ENCODE measurements around the gene TBC1D14. TPM values are rescaled to one million over a fixed set of nuclear protein-coding genes. Genes with fewer than 3 reads are reported as not detected.
A peak's percentile ranks its signal among the peaks of the same experiment; 100 is the strongest.

Gene TBC1D14
- total RNA-seq, 1 experiment from 2014 or later: 16.7 TPM

DNA sequence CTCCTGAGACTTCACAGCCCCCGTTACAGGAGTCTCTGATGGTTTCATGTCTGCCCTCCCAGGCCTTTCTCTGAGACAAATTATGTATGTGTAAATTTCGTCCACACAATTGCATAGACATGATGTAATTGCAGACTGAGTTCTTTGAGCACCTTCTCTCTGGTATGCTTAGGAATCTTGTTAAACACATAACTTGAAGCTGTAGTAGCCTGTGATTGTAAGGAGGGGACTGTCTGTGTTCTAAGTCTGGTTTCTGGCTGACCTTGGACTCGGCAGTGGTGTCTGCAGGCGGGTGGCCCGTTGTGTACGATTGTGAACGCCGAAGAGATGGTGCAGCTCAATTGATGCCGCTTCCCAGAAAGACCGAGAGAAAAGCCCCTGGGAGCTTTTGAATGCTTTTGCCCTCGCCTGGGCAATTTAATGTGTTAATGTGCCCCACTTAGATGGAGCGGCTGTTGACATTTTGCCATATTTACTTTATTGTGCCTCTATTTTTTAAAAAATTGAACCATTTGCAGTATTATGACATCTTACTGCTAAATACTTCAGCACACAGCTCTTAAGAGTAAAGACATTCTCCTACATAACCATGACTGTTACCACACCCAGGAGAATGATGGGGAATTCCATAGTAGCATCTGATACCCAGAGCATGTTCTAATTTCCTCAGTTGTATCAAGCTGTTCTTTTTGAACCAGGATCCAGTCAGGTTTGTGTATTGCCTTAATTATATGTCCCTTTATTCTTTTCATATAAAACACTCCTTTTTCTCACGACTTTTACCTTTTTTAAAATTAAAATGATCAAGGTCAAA lies 75.2 kb downstream of the TBC1D14 start:
- Histone ChIP-seq H3K27ac (no peak overlapping the region), H3K9me3 (replicated peaks) (no peaks in the 10 kb centered on the region), H3K4me3 (no peak overlapping the region), H3K4me1 (replicated peaks) (peaks cover 10% of the 10 kb centered on the region; the same call in 1 of the 2 replicates), H3K36me3 (no peaks in the 10 kb centered on the region), H3K27me3 (replicated peaks) (no peaks in the 10 kb centered on the region)
- no peak for DNase-seq (ENCODE audit: low read depth in 1 of 2, low spot score in 2 of 2)

DNA sequence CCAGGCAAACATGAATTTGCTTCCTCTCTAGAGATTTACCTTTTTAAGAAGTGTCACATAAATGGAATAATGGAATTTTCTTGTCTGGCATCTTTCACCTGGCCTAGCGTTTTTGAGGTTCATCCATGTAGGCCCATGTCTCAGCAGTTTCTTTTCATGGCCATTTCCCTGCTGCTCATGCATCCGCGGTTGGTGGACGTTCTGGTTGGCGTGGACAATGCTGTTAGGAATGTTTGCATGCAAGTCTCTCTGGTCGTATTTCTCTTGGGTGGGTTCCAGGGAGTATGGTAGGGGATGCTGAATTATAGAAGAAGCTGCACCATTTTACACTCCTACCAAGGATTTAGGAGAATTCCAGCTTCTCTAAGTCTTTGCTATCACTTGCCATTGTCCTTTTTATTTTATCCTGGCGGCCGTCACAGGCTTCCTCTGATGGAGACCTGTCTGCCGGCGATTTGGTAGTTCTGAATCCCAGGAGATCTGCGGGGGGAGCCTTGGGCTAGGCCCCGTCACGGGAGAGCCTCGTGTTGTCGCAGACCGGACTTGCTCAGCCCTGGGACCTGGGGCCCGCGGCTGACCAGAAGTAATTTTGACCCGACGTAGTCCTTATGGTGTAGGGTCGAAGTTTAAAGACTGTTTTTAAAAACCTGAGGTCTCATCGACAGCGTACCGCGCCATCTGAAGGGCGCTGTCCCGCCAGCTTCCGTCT lies 76.6 kb downstream of the TBC1D14 start:
- peak overlapping the region; percentile 66 for H3K4me3 ChIP-seq
- peak; percentile 49 to 57 for DNase-seq (ENCODE audit: low read depth in 1 of 2, low spot score in 2 of 2)
- H3K9me3 ChIP-seq (replicated peaks): no peaks in the 10 kb centered on the region
- no peaks in the 10 kb centered on the region for H3K27me3 ChIP-seq (replicated peaks)
- peak overlapping the region; percentile 65 for H3K27ac ChIP-seq
- no peaks in the 10 kb centered on the region for H3K36me3 ChIP-seq
- H3K4me1 ChIP-seq (replicated peaks): peaks cover 10% of the 10 kb centered on the region; the same call in 1 of the 2 replicates

DNA sequence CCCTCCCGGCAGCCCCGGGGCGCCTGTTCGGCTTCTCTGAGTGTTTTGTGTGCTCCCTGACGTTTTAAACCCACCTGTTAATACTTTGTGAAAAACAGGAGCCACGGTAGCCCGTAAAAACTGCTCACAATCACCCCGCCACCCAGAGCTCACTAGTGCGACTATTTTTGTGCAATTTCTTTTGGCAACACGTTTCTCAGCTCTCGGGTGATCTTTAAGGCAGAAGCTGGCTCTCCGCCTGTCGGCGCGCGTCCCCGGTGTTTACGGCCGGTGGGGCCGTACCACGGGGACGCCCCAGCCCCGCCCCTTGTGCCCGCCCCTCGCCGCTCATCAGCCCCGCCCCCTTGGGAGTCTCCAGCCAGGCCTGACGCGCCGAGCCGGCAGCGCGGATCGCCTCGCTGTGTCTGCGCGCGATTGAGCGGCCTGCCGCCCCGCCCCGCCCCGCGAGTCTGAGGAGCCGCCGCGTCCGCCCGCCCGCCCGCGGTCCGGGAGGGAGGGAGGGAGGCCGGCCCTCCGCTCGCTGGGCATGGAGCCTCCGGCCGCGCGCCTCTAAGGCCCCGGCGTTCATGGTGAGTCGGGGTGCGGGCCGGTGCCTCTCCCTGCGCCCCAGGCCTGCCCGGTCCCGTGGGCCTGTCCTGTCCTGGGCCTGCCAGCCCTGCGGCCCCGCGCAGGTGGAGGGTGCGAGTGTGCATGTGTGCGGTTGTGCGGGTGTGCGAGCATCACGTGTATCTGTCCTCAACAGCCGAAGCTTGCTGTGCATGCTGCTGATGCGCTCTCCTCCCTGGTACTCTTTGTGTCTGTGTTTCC lies 77.4 kb downstream of the TBC1D14 start:
- no peaks in the 10 kb centered on the region for H3K36me3 ChIP-seq
- peaks cover 17% of the 10 kb centered on the region; the same call in 1 of the 2 replicates for H3K4me1 ChIP-seq (replicated peaks)
- H3K4me3 ChIP-seq: peak overlapping the region; percentile 66
- H3K27ac ChIP-seq: peak overlapping the region; percentile 65
- H3K9me3 ChIP-seq (replicated peaks): no peaks in the 10 kb centered on the region
- peak; percentile 69 to 82 for DNase-seq (ENCODE audit: low read depth in 1 of 2, low spot score in 2 of 2)
- no peaks in the 10 kb centered on the region for H3K27me3 ChIP-seq (replicated peaks)

DNA sequence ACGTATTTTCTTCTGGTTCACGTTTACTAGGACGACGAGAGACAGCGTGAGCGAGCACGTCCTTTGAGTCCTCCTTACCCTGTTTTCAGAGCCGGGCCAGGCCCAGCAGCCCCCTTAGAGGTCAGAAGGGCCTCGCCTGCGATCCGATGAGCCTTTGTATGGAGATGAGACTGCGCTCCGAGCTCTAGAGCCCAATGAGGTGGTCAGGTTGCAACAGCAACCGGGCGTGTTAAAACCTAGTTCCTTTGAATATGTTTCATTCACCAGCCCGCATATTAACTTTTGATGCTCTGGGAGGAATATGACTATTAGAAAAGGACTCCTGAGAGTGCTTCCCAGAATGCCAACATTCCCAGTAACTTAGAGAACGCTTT lies 77.9 kb downstream of the TBC1D14 start:
- Histone ChIP-seq H3K36me3 (no peaks in the 10 kb centered on the region), H3K4me1 (replicated peaks) (peaks cover 17% of the 10 kb centered on the region; the same call in 1 of the 2 replicates), H3K9me3 (replicated peaks) (no peaks in the 10 kb centered on the region), H3K4me3 (peak overlapping the region; percentile 66), H3K27ac (no peak overlapping the region), H3K27me3 (replicated peaks) (no peaks in the 10 kb centered on the region)
- no peak for DNase-seq (ENCODE audit: low read depth in 1 of 2, low spot score in 2 of 2)

DNA sequence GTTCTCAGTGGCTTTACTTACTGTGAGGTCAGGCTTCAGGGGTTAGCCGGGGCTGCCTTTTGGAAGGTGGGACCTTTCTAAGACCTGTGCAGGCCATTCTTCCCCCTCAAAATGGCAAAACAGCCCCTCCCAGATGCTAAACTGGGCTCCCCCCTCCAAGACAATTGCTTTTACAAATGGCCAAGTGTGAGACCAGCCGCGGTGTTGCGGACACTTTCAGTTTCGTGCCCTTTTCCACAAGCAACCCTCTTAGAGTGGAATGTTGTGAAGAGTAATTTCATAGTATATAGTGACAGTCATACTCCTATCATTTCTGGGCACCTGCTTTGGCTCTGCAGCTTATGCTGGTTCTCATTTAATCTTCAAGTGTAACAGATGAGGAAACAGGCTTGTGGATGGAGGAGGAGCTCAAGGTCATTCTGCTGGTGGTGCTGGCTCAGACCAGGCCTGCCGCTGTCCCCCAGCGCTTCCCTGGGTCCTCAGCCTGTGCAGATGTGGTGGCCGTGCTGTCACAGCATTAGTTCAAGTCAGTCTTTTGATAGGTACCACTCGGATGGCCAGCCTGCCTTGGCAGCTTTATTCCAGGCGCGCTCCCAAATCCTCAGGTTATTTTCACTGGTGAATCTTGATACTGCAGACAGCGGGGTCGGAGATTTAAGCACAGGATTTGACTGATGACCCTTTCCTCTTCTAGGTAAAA lies 78.5 kb downstream of the TBC1D14 start:
- Histone ChIP-seq H3K27ac (no peak overlapping the region), H3K9me3 (replicated peaks) (no peaks in the 10 kb centered on the region), H3K4me1 (replicated peaks) (peaks cover 17% of the 10 kb centered on the region; the same call in 1 of the 2 replicates), H3K36me3 (no peaks in the 10 kb centered on the region), H3K27me3 (replicated peaks) (no peaks in the 10 kb centered on the region), H3K4me3 (peak overlapping the region; percentile 66)
- no peak for DNase-seq (ENCODE audit: low read depth in 1 of 2, low spot score in 2 of 2)

DNA sequence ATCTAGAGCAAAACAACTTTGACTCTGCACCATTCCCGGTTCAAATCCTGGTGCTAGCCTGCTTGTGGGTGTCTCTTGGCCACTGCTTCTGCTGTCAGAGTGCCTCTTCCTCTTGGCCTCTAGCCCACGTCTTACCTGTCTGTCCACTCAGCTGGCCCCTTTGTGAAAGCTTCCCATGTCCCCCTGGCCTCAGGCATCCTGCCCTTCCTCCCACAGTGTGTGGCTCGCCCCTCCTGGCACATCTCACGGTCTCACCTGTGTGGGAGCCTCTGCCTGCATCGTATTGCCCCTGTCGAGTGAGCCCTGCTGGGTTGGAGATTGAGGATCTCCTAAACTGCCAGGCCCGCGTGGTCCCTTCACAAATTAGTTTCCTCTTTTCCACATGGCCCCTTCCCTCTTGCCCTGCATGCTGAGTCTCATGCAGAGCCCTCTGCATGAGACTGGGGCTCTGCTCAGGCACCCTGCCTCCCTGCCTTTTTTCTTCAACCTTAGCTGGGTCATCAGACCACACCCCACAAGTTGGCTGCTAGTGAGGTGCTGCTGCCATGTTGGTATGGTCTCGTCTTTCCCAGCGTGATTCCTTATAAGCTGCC lies 79.8 kb downstream of the TBC1D14 start:
- Histone ChIP-seq H3K9me3 (replicated peaks) (no peaks in the 10 kb centered on the region), H3K4me1 (replicated peaks) (peaks cover 17% of the 10 kb centered on the region; the same call in 1 of the 2 replicates)

DNA sequence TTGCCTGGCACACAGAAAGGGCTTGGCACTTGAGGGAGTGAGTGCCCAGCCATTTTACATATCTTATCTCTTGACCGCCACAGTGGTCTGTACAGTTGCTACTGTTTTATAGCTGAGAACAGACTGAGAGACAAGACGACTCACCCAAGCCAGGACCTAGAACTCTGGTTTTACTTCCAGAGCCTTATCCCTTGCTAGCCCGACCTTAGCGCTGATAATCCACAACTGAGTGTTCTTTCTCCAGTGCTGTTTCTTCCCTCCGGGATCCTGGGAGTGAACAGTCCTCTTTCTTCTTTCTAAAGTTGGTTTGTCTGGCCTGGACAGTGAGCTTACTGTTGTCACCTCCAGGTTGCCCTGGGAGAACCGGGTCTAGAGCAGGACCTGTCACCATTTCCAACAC lies 81.0 kb downstream of the TBC1D14 start:
- Histone ChIP-seq H3K36me3 (no peaks in the 10 kb centered on the region), H3K4me3 (no peak overlapping the region), H3K9me3 (replicated peaks) (no peaks in the 10 kb centered on the region), H3K27me3 (replicated peaks) (no peaks in the 10 kb centered on the region), H3K4me1 (replicated peaks) (peaks cover 17% of the 10 kb centered on the region; the same call in 1 of the 2 replicates), H3K27ac (no peak overlapping the region)
- no peak for DNase-seq (ENCODE audit: low read depth in 1 of 2, low spot score in 2 of 2)

More for the DNA sequence above, 79.8 kb downstream of the TBC1D14 start:
- Histone ChIP-seq H3K27ac (no peak overlapping the region), H3K27me3 (replicated peaks) (no peaks in the 10 kb centered on the region), H3K36me3 (no peaks in the 10 kb centered on the region), H3K4me3 (no peak overlapping the region)
- DNase-seq (ENCODE audit: low read depth in 1 of 2, low spot score in 2 of 2): no peak

DNA sequence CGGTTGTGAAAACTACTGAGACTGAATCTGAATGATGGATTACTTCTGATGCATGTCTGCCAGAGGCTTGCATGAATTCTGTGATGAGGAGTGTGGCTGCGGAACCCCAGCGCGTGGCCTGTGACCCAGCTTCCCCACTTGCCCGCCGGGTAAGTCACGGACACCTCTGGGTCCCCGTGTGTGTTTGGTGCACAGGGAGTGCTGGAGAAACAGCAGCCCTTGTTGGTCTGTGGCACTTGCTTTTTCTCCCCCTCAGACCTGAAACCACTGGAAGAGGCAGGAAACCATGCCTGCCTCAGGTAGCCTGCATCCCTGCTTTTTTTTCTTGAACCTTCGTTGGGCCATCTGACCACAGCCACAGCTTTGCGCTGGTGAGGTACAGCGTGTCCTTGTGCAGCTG lies 81.6 kb downstream of the TBC1D14 start:
- Histone ChIP-seq H3K36me3 (no peaks in the 10 kb centered on the region), H3K4me3 (no peak overlapping the region), H3K27me3 (replicated peaks) (no peaks in the 10 kb centered on the region), H3K9me3 (replicated peaks) (no peaks in the 10 kb centered on the region), H3K4me1 (replicated peaks) (peaks cover 11% of the 10 kb centered on the region; the same call in 1 of the 2 replicates), H3K27ac (no peak overlapping the region)
- no peak for DNase-seq (ENCODE audit: low read depth in 1 of 2, low spot score in 2 of 2)

DNA sequence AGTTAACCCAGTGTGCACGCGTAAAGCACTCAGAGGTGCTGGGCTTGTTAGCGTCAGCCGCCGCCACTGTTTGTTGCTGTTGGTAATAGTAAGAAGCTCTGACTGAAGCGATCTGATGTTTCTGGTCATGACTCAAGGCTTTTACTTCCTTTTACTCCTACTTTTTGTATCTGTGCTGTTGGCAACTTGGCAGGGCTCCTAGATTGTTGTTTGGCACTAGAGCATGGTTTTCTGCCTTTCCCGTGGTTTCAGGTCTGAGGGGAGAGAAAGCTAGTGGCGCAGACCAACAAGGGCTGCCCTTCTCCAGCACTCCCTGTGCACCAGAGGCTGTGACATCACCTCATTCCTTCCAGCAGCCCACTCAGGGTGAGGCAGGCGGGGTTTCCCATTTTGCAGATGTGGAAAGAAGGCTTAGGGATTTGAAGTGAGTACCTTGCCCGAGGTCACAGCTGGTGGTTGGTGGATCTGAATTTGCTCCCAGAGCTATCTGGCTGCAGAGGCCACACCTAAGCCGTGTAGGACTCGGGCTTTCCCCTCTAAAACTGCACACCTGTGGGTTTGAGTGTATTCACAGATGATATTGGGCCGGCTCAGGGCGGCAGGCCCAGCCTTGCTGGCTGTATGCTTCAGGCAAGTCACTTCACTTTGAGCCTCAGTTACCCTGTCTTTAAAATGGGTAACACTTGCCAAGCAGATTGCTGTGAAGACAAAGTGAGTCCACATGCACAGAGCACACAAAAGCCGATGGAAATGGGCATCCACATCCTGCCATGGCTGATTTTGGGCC lies 82.3 kb downstream of the TBC1D14 start:
- no peaks in the 10 kb centered on the region for H3K36me3 ChIP-seq
- no peaks in the 10 kb centered on the region for H3K27me3 ChIP-seq (replicated peaks)
- H3K4me3 ChIP-seq: no peak overlapping the region
- DNase-seq (ENCODE audit: low read depth in 1 of 2, low spot score in 2 of 2): peak in 1 of 2 experiments; percentile 33
- H3K9me3 ChIP-seq (replicated peaks): no peaks in the 10 kb centered on the region
- H3K4me1 ChIP-seq (replicated peaks): peaks cover 7% of the 10 kb centered on the region; the same call in 1 of the 2 replicates
- no peak overlapping the region for H3K27ac ChIP-seq

DNA sequence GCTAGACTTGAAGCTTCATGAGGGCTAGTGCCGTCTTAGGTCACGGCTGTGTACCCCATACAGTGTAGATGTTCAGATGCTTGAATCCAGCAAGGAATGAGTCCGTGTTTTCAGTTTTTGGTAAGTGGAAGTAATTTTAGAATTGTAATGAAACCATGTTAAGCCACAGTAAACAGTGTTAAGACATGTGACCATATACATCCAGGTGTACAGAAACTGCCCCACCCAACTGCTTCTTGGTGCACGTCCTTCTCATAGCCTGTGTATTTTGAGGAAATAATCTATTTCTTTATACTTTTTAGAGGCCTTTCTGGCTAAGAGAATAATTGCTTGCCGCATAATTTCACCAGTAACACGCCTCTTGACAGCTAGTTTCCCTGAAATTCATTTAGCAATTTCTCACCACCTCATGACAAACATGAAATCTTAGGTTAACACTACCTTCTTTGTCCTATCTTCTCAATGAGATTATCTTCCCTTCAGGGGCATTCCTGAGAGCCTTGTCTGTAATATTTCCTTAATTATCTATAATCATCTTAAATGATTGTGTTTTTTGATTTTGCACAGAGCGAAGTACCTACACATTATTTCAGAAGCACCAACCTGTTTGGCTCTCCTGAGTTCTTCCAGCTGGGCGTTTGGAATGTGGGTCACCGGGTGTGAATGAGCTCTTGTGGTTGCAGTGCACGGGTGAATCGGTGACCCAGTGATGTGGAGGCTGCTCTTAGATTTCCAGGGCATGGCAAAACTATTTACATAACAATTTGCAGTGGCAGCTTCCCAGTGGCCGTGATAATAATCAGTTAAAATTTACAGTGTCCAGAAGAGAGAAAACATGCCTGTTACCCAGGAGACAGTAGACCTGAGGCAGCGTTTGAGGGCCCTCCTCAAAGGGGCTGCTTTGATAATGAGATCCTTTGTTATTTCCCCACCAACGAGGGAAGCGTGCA lies 83.4 kb downstream of the TBC1D14 start:
- no peak overlapping the region for H3K4me3 ChIP-seq
- no peaks in the 10 kb centered on the region for H3K36me3 ChIP-seq
- no peak overlapping the region for H3K27ac ChIP-seq
- no peaks in the 10 kb centered on the region for H3K9me3 ChIP-seq (replicated peaks)
- H3K27me3 ChIP-seq (replicated peaks): no peaks in the 10 kb centered on the region
- DNase-seq (ENCODE audit: low read depth in 1 of 2, low spot score in 2 of 2): no peak
- H3K4me1 ChIP-seq (replicated peaks): peaks cover 7% of the 10 kb centered on the region; the same call in 1 of the 2 replicates

DNA sequence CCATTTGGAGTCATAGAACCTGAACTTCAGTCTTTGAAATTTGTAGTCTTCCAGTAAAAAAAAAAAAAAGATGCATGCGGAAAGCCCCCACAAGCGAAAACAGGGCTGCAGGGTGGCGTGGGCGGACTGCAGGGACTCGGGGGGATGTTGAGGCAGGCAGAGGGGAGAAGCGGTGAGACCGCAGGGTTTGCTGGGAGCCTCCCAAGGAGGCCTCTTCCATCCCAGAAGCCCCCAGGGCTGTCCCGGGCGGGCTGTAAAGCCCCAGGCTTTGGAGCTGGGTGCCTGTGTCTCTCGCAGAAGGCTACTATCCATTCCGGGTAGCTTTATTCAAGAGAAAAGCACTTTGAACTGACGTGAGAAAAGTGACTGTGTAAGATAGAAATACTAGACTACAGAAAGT lies 86.9 kb downstream of the TBC1D14 start:
- Histone ChIP-seq H3K27ac (no peak overlapping the region), H3K27me3 (replicated peaks) (no peaks in the 10 kb centered on the region), H3K9me3 (replicated peaks) (no peaks in the 10 kb centered on the region), H3K4me3 (no peak overlapping the region), H3K36me3 (no peaks in the 10 kb centered on the region), H3K4me1 (replicated peaks) (peaks cover 5% of the 10 kb centered on the region; the same call in 1 of the 2 replicates)
- no peak for DNase-seq (ENCODE audit: low read depth in 1 of 2, low spot score in 2 of 2)
